ENCODE data around the gene AUH.
"Not testable (repeated sequence)": the region's sequence is repeated elsewhere in the genome, so short reads cannot be mapped to it uniquely, and the experiment has no call there.

Gene AUH

DNA sequence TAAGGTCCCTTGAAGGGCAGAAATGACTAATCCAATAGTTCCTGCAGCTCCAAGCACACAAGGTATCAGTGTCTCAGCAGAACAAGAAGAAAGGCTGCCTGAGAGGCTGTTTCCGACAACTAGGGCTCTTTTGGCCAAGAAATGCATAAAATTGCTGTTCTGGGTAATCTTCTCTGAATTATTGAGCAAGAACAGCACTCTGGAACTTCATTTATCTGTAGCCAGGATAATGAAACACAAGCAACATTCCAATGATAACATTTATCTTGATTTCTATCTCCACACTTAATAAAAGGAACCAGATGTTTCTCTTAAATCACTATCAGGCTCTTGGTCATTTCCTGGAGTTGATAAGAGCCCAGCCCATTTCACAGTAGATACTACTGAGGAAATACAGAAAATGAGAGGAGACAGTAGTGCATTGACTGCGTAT is 17.0 kb upstream of the AUH start:
- Histone ChIP-seq H3K79me2 (ENCODE audit: low read length) (no peaks in the 10 kb centered on the region), H3K4me2 (ENCODE audit: low read length) (no peak overlapping the region), H2AFZ (ENCODE audit: low read depth, low read length) (no peak overlapping the region), H3K9me3 (ENCODE audit: insufficient read depth, low read length) (no peaks in the 10 kb centered on the region), H3K4me1 (ENCODE audit: low read length) (peaks cover 3% of the 10 kb centered on the region; the same call in 1 of the 2 replicates), H4K20me1 (ENCODE audit: insufficient read depth, low read length) (no peaks in the 10 kb centered on the region), H3K9ac (ENCODE audit: low read length) (no peak overlapping the region), H3K36me3 (replicated peaks; ENCODE audit: low read depth, low read length) (no peaks in the 10 kb centered on the region), H3K27ac (ENCODE audit: low read length) (no peak overlapping the region), H3K27me3 (ENCODE audit: low read depth, low read length) (peaks cover 20% of the 10 kb centered on the region), H3K4me3 (ENCODE audit: low read length) (no peak overlapping the region)
- TF ChIP-seq, protein P1, sequence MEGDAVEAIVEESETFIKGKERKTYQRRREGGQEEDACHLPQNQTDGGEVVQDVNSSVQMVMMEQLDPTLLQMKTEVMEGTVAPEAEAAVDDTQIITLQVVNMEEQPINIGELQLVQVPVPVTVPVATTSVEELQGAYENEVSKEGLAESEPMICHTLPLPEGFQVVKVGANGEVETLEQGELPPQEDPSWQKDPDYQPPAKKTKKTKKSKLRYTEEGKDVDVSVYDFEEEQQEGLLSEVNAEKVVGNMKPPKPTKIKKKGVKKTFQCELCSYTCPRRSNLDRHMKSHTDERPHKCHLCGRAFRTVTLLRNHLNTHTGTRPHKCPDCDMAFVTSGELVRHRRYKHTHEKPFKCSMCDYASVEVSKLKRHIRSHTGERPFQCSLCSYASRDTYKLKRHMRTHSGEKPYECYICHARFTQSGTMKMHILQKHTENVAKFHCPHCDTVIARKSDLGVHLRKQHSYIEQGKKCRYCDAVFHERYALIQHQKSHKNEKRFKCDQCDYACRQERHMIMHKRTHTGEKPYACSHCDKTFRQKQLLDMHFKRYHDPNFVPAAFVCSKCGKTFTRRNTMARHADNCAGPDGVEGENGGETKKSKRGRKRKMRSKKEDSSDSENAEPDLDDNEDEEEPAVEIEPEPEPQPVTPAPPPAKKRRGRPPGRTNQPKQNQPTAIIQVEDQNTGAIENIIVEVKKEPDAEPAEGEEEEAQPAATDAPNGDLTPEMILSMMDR (IDR thresholded peaks at IDR 0.05; ENCODE audit: low read depth, low read length): no peak
- no peak for TF ChIP-seq EZH2phosphoT487 (IDR thresholded peaks at IDR 0.05; ENCODE audit: low read depth)

DNA sequence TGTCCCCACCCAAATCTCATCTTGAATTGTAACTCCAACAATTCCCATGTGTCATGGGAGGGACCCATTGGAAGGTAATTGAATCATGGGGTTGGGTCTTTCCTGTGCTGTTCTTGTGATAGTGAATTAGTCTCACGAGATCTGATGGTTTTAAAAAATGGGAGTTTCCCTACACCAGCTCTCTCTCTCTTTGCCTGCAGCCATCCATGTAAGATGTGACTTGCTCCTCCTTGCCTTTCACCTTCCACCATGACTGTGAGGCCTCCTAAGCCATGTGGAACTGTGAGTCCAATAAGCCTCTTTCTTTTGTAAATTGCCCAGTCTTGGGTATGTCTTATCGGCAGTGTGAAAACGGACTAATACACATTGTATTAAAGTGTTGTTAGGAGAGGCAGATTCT is 16.3 kb upstream of the AUH start:
- H3K36me3 ChIP-seq (replicated peaks; ENCODE audit: low read depth, low read length); H3K79me2 ChIP-seq (ENCODE audit: low read length); H3K4me1 ChIP-seq (ENCODE audit: low read length); H3K9ac ChIP-seq (ENCODE audit: low read length); H3K4me2 ChIP-seq (ENCODE audit: low read length); H3K27ac ChIP-seq (ENCODE audit: low read length); H3K9me3 ChIP-seq (ENCODE audit: insufficient read depth, low read length); H3K4me3 ChIP-seq (ENCODE audit: low read length); H2AFZ ChIP-seq (ENCODE audit: low read depth, low read length); H4K20me1 ChIP-seq (ENCODE audit: insufficient read depth, low read length): not testable (repeated sequence)
- H3K27me3 ChIP-seq (ENCODE audit: low read depth, low read length): peaks cover 20% of the 10 kb centered on the region

DNA sequence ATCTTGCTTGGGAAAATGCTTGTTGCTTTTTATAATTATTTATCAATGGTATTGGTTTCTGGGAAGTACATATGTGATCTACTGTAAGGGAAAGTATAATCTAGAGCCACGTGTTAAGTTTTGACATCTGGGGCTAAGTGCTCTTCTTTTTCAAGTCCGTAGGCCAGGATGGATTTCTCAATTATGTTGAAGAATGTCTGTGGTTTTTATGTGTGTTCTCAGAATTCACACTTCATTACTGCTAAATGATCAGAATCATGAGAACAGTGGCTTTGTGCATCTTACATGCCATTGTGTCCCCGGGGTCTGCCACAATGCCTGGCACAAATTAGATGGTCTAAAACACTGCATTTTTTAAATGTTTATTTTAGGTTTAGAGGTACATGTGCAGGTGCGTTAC is 14.5 kb upstream of the AUH start:
- H3K9me3 ChIP-seq (ENCODE audit: insufficient read depth, low read length): no peaks in the 10 kb centered on the region
- H2AFZ ChIP-seq (ENCODE audit: low read depth, low read length): no peak overlapping the region
- peaks cover 22% of the 10 kb centered on the region for H3K27me3 ChIP-seq (ENCODE audit: low read depth, low read length)
- H3K27ac ChIP-seq (ENCODE audit: low read length): no peak overlapping the region
- no peaks in the 10 kb centered on the region for H3K36me3 ChIP-seq (replicated peaks; ENCODE audit: low read depth, low read length)
- no peaks in the 10 kb centered on the region for H4K20me1 ChIP-seq (ENCODE audit: insufficient read depth, low read length)
- H3K4me3 ChIP-seq (ENCODE audit: low read length): no peak overlapping the region
- no peak for TF ChIP-seq EZH2phosphoT487 (IDR thresholded peaks at IDR 0.05; ENCODE audit: low read depth)
- TF ChIP-seq, protein P1 (IDR thresholded peaks at IDR 0.05; ENCODE audit: low read depth, low read length): no peak
- peaks cover 3% of the 10 kb centered on the region; the same call in 1 of the 2 replicates for H3K4me1 ChIP-seq (ENCODE audit: low read length)
- no peaks in the 10 kb centered on the region for H3K79me2 ChIP-seq (ENCODE audit: low read length)
- H3K9ac ChIP-seq (ENCODE audit: low read length): no peak overlapping the region
- no peak overlapping the region for H3K4me2 ChIP-seq (ENCODE audit: low read length)

GRCh38 chr9:91374939-91375338 is 13.2 kb upstream of the AUH start:
- Histone ChIP-seq H3K4me1 (ENCODE audit: low read length) (peaks cover 3% of the 10 kb centered on the region; the same call in 1 of the 2 replicates), H3K27me3 (ENCODE audit: low read depth, low read length) (peaks cover 20% of the 10 kb centered on the region), H3K4me3 (ENCODE audit: low read length) (no peak overlapping the region), H2AFZ (ENCODE audit: low read depth, low read length) (no peak overlapping the region), H3K9ac (ENCODE audit: low read length) (no peak overlapping the region), H3K79me2 (ENCODE audit: low read length) (no peaks in the 10 kb centered on the region), H3K4me2 (ENCODE audit: low read length) (no peak overlapping the region), H3K36me3 (replicated peaks; ENCODE audit: low read depth, low read length) (no peaks in the 10 kb centered on the region), H4K20me1 (ENCODE audit: insufficient read depth, low read length) (no peaks in the 10 kb centered on the region), H3K27ac (ENCODE audit: low read length) (no peak overlapping the region), H3K9me3 (ENCODE audit: insufficient read depth, low read length) (no peaks in the 10 kb centered on the region)
- TF ChIP-seq, protein P1 (IDR thresholded peaks at IDR 0.05; ENCODE audit: low read depth, low read length): no peak
- no peak for TF ChIP-seq EZH2phosphoT487 (IDR thresholded peaks at IDR 0.05; ENCODE audit: low read depth)

DNA sequence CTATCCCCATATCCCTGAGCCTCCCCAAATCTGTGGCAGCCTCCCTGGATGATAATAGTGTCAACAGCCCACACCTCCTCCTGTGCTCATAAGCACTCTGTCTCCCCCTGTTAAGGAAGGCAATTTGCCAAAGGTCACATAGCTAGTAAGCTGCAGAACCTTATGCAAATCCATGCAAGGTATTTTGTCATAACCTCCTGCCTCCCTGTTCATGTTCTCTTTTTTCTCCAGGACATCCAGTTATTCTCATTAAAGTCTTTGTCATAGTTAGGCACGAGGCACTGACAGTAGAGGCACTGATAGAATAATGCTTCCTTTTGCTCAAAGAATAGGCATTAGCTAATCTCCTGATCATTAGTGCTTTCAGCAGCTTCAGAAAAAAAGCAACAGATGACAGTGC is 10.2 kb upstream of the AUH start:
- H2AFZ ChIP-seq (ENCODE audit: low read depth, low read length): no peak overlapping the region
- H3K4me1 ChIP-seq (ENCODE audit: low read length): no peaks in the 10 kb centered on the region
- peaks cover 27% of the 10 kb centered on the region; the same call in 1 of the 2 replicates for H3K27me3 ChIP-seq (ENCODE audit: low read depth, low read length)
- no peaks in the 10 kb centered on the region for H3K36me3 ChIP-seq (replicated peaks; ENCODE audit: low read depth, low read length)
- TF ChIP-seq, protein P1 (IDR thresholded peaks at IDR 0.05; ENCODE audit: low read depth, low read length): no peak
- no peak for TF ChIP-seq EZH2phosphoT487 (IDR thresholded peaks at IDR 0.05; ENCODE audit: low read depth)
- no peak overlapping the region for H3K9ac ChIP-seq (ENCODE audit: low read length)
- H3K4me2 ChIP-seq (ENCODE audit: low read length): no peak overlapping the region
- no peaks in the 10 kb centered on the region for H4K20me1 ChIP-seq (ENCODE audit: insufficient read depth, low read length)
- no peak overlapping the region for H3K4me3 ChIP-seq (ENCODE audit: low read length)
- no peaks in the 10 kb centered on the region for H3K9me3 ChIP-seq (ENCODE audit: insufficient read depth, low read length)
- H3K27ac ChIP-seq (ENCODE audit: low read length): no peak overlapping the region
- no peaks in the 10 kb centered on the region for H3K79me2 ChIP-seq (ENCODE audit: low read length)

DNA sequence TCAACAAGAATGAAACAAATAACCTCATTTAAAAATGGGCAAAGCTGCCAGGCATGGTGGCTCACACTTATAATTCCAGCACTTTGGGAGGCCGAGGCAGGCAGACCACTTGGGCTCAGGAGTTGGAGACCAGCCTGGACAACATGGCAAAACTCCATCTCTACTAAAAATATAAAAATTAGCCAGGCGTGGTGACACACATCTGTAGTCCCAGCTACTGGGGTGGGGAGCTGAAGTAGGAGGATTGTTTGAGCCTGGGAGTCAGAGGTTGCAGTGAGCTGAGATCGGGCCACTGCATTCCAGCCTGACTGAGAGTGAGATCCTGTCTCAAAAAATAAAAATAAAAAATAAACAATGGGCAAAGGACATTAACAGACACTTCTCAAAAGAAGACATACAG is 8.3 kb upstream of the AUH start:
- H3K4me1 ChIP-seq (ENCODE audit: low read length); H2AFZ ChIP-seq (ENCODE audit: low read depth, low read length); H3K4me2 ChIP-seq (ENCODE audit: low read length); H3K36me3 ChIP-seq (replicated peaks; ENCODE audit: low read depth, low read length); H4K20me1 ChIP-seq (ENCODE audit: insufficient read depth, low read length); H3K4me3 ChIP-seq (ENCODE audit: low read length); H3K9me3 ChIP-seq (ENCODE audit: insufficient read depth, low read length); H3K79me2 ChIP-seq (ENCODE audit: low read length); H3K9ac ChIP-seq (ENCODE audit: low read length); H3K27ac ChIP-seq (ENCODE audit: low read length): not testable (repeated sequence)
- H3K27me3 ChIP-seq (ENCODE audit: low read depth, low read length): peaks cover 24% of the 10 kb centered on the region; the same call in 1 of the 2 replicates
